Fibroblast of lung (primary cell): Measurements from ENCODE around the gene GJD3. TPM values are rescaled to one million over a fixed set of nuclear protein-coding genes. Genes with fewer than 3 reads are reported as not detected.
"Not testable (repeated sequence)": the region's sequence is repeated elsewhere in the genome, so short reads cannot be mapped to it uniquely, and the experiment has no call there.

ENCODE experiments used
- DNase-seq, 2 donors: peaks; one replicate each; pipeline versions ENCODE4 v3.0.0 to v3.0.0-alpha.2; 2010; ENCODE audit warnings: low read depth in 2 of 2
- H2AFZ ChIP-seq: 2 replicates; pipeline ENCODE4 v1.5.1; 2012; ENCODE audit warnings: low read length, control low read depth, inconsistent platforms
- H3K27ac ChIP-seq: 2 replicates; pipeline ENCODE4 v1.5.1; 2011; ENCODE audit warnings: low read length, control low read depth; ENCODE audit not compliant: insufficient read depth
- H3K27me3 ChIP-seq: 2 replicates; pipeline ENCODE4 v1.5.1; 2011; ENCODE audit warnings: mild to moderate bottlenecking, low read length; ENCODE audit not compliant: control insufficient read depth, insufficient read depth
- H3K36me3 ChIP-seq: 2 replicates; pipeline ENCODE4 v1.5.1; 2011; ENCODE audit warnings: low read length; ENCODE audit not compliant: control insufficient read depth, insufficient read depth
- H3K4me1 ChIP-seq: 2 replicates; pipeline ENCODE4 v1.5.1; 2011; ENCODE audit warnings: low read length; ENCODE audit not compliant: control insufficient read depth, insufficient read depth; ENCODE audit errors: extremely low read depth
- H3K4me2 ChIP-seq: 2 replicates; pipeline ENCODE4 v1.5.1; 2011; ENCODE audit warnings: low read length, control low read depth; ENCODE audit not compliant: insufficient read depth; ENCODE audit errors: extremely low read depth
- H3K4me3 ChIP-seq, 4 experiments: fragments of 200-600 bp in 1 of 4; sonication (generic) in 1 of 4; replicated peaks in 1 of 4; 2 replicates each; pipeline ENCODE4 v1.5.1; 2011 to 2016; ENCODE audit warnings: low read length in 4 of 4, low read depth in 3 of 4, mild to moderate bottlenecking in 3 of 4, control low read depth in 2 of 4, inconsistent platforms in 1 of 4, mixed read lengths in 1 of 4; ENCODE audit not compliant: insufficient read depth in 1 of 4; ENCODE audit errors: control extremely low read depth in 1 of 4
- H3K79me2 ChIP-seq: 2 replicates; pipeline ENCODE4 v1.5.1; 2012; ENCODE audit warnings: mild to moderate bottlenecking, low read length, inconsistent platforms; ENCODE audit not compliant: control insufficient read depth, insufficient read depth
- H3K9ac ChIP-seq: 2 replicates; pipeline ENCODE4 v1.5.1; 2011; ENCODE audit warnings: mild to moderate bottlenecking, low read length, control low read depth; ENCODE audit not compliant: insufficient read depth
- H3K9me3 ChIP-seq: 2 replicates; pipeline ENCODE4 v1.5.1; 2012; ENCODE audit warnings: low read depth, low read length; ENCODE audit not compliant: control insufficient read depth, insufficient read depth
- H4K20me1 ChIP-seq: 2 replicates; pipeline ENCODE4 v1.5.1; 2011; ENCODE audit warnings: low read length; ENCODE audit not compliant: control insufficient read depth, insufficient read depth; ENCODE audit errors: extremely low read depth
- CTCF ChIP-seq, 2 donors: IDR thresholded peaks in 1 of 2; conservative IDR thresholded peaks in 1 of 2; 1 replicate in 1 of 2; 2 replicates in 1 of 2; pipeline ENCODE4 v1.5.1; 2011 to 2012; ENCODE audit warnings: low read length in 2 of 2, control low read depth in 1 of 2, inconsistent platforms in 1 of 2, low read depth in 1 of 2, mild to moderate bottlenecking in 1 of 2
- EZH2 ChIP-seq: IDR thresholded peaks from 2 replicates; pipeline ENCODE4 v1.5.1; 2012; ENCODE audit warnings: low read length, control low read depth, mild to moderate bottlenecking; ENCODE audit errors: missing control alignments
- polyA plus RNA-seq, 2 donors: library from polyadenylated mRNA; depleted of rRNA in 1 of 2; stranded (reverse) in 1 of 2; unstranded in 1 of 2; fragments of >200 nt; gene quantifications; 2 replicates each; pipeline ENCODE4 v1.2.1, GENCODE V29; 2011 to 2012; ENCODE audit warnings: missing spikeins in 1 of 2
- total RNA-seq: library from RNA; depleted of rRNA; stranded (reverse); fragments of >200 nt; gene quantifications from 2 replicates; pipeline ENCODE4 v1.2.1, GENCODE V29; 2014

Gene GJD3
- total and polyA plus RNA-seq, 2 donors (not counting 1 experiment from before 2014, with no cell fraction given) = 0.99 to 4.3 TPM

GRCh38 chr17:40378966-40379365, 14.4 kb upstream of the GJD3 start:
- no peaks in the 10 kb centered on the region for H3K36me3 ChIP-seq
- TF ChIP-seq CTCF (conservative IDR thresholded peaks at IDR 0.05 in 1 of 2, IDR thresholded peaks at IDR 0.05 in 1 of 2; ENCODE audit: low read depth in 1 of 2, low read length in 2 of 2) (no peak), EZH2 (no peak)
- DNase-seq = no peak
- H3K4me2 ChIP-seq = no peak overlapping the region
- no peaks in the 10 kb centered on the region for H4K20me1 ChIP-seq
- H3K27me3 ChIP-seq = no peaks in the 10 kb centered on the region
- no peak overlapping the region for H3K4me3 ChIP-seq
- no peaks in the 10 kb centered on the region for H3K79me2 ChIP-seq
- no peak overlapping the region for H3K27ac ChIP-seq
- H2AFZ ChIP-seq = no peak overlapping the region
- no peaks in the 10 kb centered on the region for H3K4me1 ChIP-seq
- H3K9me3 ChIP-seq = no peaks in the 10 kb centered on the region
- H3K9ac ChIP-seq = no peak overlapping the region

- Histone ChIP-seq H3K79me2 (no peaks in the 10 kb centered on the region), H3K9ac (no peak overlapping the region), H3K4me3 (no peak overlapping the region), H3K36me3 (no peaks in the 10 kb centered on the region), H3K4me1 (no peaks in the 10 kb centered on the region), H3K27ac (no peak overlapping the region), H2AFZ (no peak overlapping the region), H3K9me3 (no peaks in the 10 kb centered on the region), H3K4me2 (no peak overlapping the region), H3K27me3 (no peaks in the 10 kb centered on the region), H4K20me1 (no peaks in the 10 kb centered on the region)
- no peak for DNase-seq
- no peak for TF ChIP-seq EZH2
- TF ChIP-seq CTCF (conservative IDR thresholded peaks at IDR 0.05 in 1 of 2, IDR thresholded peaks at IDR 0.05 in 1 of 2; ENCODE audit: low read depth in 1 of 2, low read length in 2 of 2) = no peak
Observed at GRCh38 chr17:40377832-40378231, 13.3 kb upstream of the GJD3 start.

- not testable (repeated sequence) for H2AFZ ChIP-seq, H3K4me2 ChIP-seq, H4K20me1 ChIP-seq, H3K4me1 ChIP-seq, DNase-seq, H3K79me2 ChIP-seq, H3K27ac ChIP-seq, H3K27me3 ChIP-seq, H3K4me3 ChIP-seq, H3K36me3 ChIP-seq, H3K9ac ChIP-seq, H3K9me3 ChIP-seq
Observed at GRCh38 chr17:40376541-40376940, 12.0 kb upstream of the GJD3 start.

GRCh38 chr17:40375786-40376185, 11.2 kb upstream of the GJD3 start:
- H3K27ac ChIP-seq, H2AFZ ChIP-seq, H3K4me2 ChIP-seq, H4K20me1 ChIP-seq, H3K9ac ChIP-seq, H3K4me1 ChIP-seq, H3K79me2 ChIP-seq, DNase-seq, H3K27me3 ChIP-seq, H3K4me3 ChIP-seq, H3K9me3 ChIP-seq, H3K36me3 ChIP-seq: not testable (repeated sequence)
